CD14-positive monocyte (primary cell): Measurements from ENCODE around the gene FBRS. TPM values are rescaled to one million over a fixed set of nuclear protein-coding genes. Genes with fewer than 3 reads are reported as not detected.
"Not testable (repeated sequence)": the region's sequence is repeated elsewhere in the genome, so short reads cannot be mapped to it uniquely, and the experiment has no call there.

ENCODE experiments used
- DNase-seq, 3 donors: peaks; one replicate each; pipeline ENCODE4 v3.0.0-alpha.2; 2011 to 2022
- H2AFZ ChIP-seq: 2 replicates; pipeline ENCODE4 v1.6.0; 2012; ENCODE audit warnings: mild to moderate bottlenecking, low read depth, low read length, inconsistent platforms; ENCODE audit not compliant: insufficient read depth, poor library complexity, severe bottlenecking
- H3K27ac ChIP-seq, 2 donors: 1 replicate in 1 of 2; 2 replicates in 1 of 2; pipeline ENCODE4 v1.5.1; 2012 to 2013; ENCODE audit warnings: low read length in 2 of 2, control low read depth in 1 of 2, inconsistent platforms in 1 of 2, low read depth in 1 of 2, mild to moderate bottlenecking in 1 of 2
- H3K27me3 ChIP-seq, 2 donors: one replicate each; pipeline versions ENCODE4 v1.6.0 to v1.6.1; 2011 to 2013; ENCODE audit warnings: low read length in 2 of 2; ENCODE audit not compliant: control insufficient read depth in 2 of 2, insufficient read depth in 2 of 2
- H3K36me3 ChIP-seq, 2 donors: replicated peaks in 1 of 2; 1 replicate in 1 of 2; 2 replicates in 1 of 2; pipeline versions ENCODE4 v1.5.1 to v1.6.1; 2012 to 2013; ENCODE audit warnings: low read length in 2 of 2, control low read depth in 1 of 2, inconsistent platforms in 1 of 2, mild to moderate bottlenecking in 1 of 2; ENCODE audit not compliant: insufficient read depth in 2 of 2, control insufficient read depth in 1 of 2
- H3K4me1 ChIP-seq, 2 donors: 1 replicate in 1 of 2; 2 replicates in 1 of 2; pipeline versions ENCODE4 v1.5.1 to v1.6.1; 2012 to 2013; ENCODE audit warnings: low read length in 2 of 2, control low read depth in 1 of 2, inconsistent platforms in 1 of 2, mild to moderate bottlenecking in 1 of 2, moderate library complexity in 1 of 2; ENCODE audit not compliant: insufficient read depth in 2 of 2, control insufficient read depth in 1 of 2
- H3K4me2 ChIP-seq: replicated peaks from 2 replicates; pipeline ENCODE3; 2012; ENCODE audit warnings: low read length, moderate library complexity, mild to moderate bottlenecking; ENCODE audit not compliant: poor library complexity, severe bottlenecking; ENCODE audit errors: extremely low read depth
- H3K4me3 ChIP-seq, 3 experiments: fragments of 200-600 bp in 1 of 3; sonication (generic) in 1 of 3; replicated peaks in 1 of 3; 1 replicate in 2 of 3; 2 replicates in 1 of 3; pipeline ENCODE4 v1.5.1; 2011 to 2013; ENCODE audit warnings: low read length in 3 of 3, mild to moderate bottlenecking in 3 of 3, control low read depth in 2 of 3, low read depth in 2 of 3, inconsistent platforms in 1 of 3, moderate library complexity in 1 of 3
- H3K79me2 ChIP-seq: 2 replicates; pipeline ENCODE4 v1.6.0; 2012; ENCODE audit warnings: mild to moderate bottlenecking, control low read depth, inconsistent platforms, low read length, moderate library complexity; ENCODE audit not compliant: insufficient read depth
- H3K9ac ChIP-seq: 2 replicates; pipeline ENCODE4 v1.6.0; 2017; ENCODE audit warnings: low read length, mild to moderate bottlenecking; ENCODE audit not compliant: insufficient read depth, poor library complexity, severe bottlenecking
- H3K9me3 ChIP-seq, 2 donors: replicated peaks in 1 of 2; 1 replicate in 1 of 2; 2 replicates in 1 of 2; pipeline versions ENCODE4 v1.5.1 to v1.6.1; 2012 to 2013; ENCODE audit warnings: low read length in 2 of 2, control low read depth in 1 of 2; ENCODE audit not compliant: control insufficient read depth in 1 of 2, insufficient read depth in 1 of 2
- H4K20me1 ChIP-seq: 2 replicates; pipeline ENCODE4 v1.6.0; 2012; ENCODE audit warnings: mild to moderate bottlenecking, low read length, control low read depth, moderate library complexity; ENCODE audit not compliant: insufficient read depth
- H3K27ac Mint-ChIP-seq, 7 donors: one replicate each; pipeline ENCODE4 v1.8.0; 2020; ENCODE audit warnings: mild to moderate bottlenecking in 7 of 7, mixed read lengths in 7 of 7, moderate library complexity in 6 of 7, inconsistent platforms in 2 of 7
- H3K27me3 Mint-ChIP-seq, 3 donors: one replicate each; pipeline ENCODE4 v1.8.0; 2021 to 2022; ENCODE audit warnings: low read depth in 3 of 3, mild to moderate bottlenecking in 3 of 3, mixed read lengths in 3 of 3, moderate library complexity in 3 of 3, inconsistent platforms in 1 of 3
- H3K36me3 Mint-ChIP-seq, 2 donors: one replicate each; pipeline ENCODE4 v1.8.0; 2020; ENCODE audit warnings: mixed read lengths in 2 of 2, inconsistent platforms in 1 of 2, mild to moderate bottlenecking in 1 of 2
- H3K4me1 Mint-ChIP-seq: one replicate; pipeline ENCODE4 v1.8.0; 2020; ENCODE audit warnings: mild to moderate bottlenecking, mixed read lengths
- H3K4me3 Mint-ChIP-seq, 2 donors: one replicate each; pipeline ENCODE4 v1.8.0; 2020; ENCODE audit warnings: mild to moderate bottlenecking in 2 of 2, mixed read lengths in 2 of 2, moderate library complexity in 1 of 2
- H3K9me3 Mint-ChIP-seq, 7 donors: one replicate each; pipeline ENCODE4 v1.8.0; 2020 to 2022; ENCODE audit warnings: mixed read lengths in 7 of 7, mild to moderate bottlenecking in 6 of 7, moderate library complexity in 6 of 7, inconsistent platforms in 2 of 7
- CTCF ChIP-seq: fragments of 200-600 bp; IDR thresholded peaks from one replicate; pipeline ENCODE4 v1.8.0; 2022; ENCODE audit warnings: antibody characterized with exemption, mild to moderate bottlenecking
- WGBS: methylation state at CpG from one replicate; pipeline ENCODE4 v1.1.5; 2013; ENCODE audit warnings: missing lambda C conversion rate; ENCODE audit not compliant: insufficient coverage; 5-methylcytosine and 5-hydroxymethylcytosine counted together
- intact Hi-C, 2 donors: fragments of 100-400 bp; cut with micrococcal nuclease; formaldehyde crosslinking; loops; one replicate each; pipeline versions ENCODE4 v1.15.0 to v1.15.1; 2023
- polyA plus RNA-seq, 3 donors: library from polyadenylated mRNA; depleted of rRNA in 1 of 3; unstranded in 2 of 3; stranded (reverse) in 1 of 3; fragments of 300-500 nt in 2 of 3; fragments of >200 nt in 1 of 3; fragmentation: Illumina TruSeq in 2 of 3; gene quantifications; 1 replicate in 2 of 3; 2 replicates in 1 of 3; pipeline ENCODE4 v1.2.3, GENCODE V29; 2012 to 2021

Gene FBRS
- polyA plus RNA-seq, 3 donors, result 1.4 to 44.8 (median 2.1) TPM

- Mint-ChIP-seq H3K36me3 (no peaks in the 10 kb centered on the region), H3K9me3 (no peaks in the 10 kb centered on the region), H3K4me1 (peaks cover 15% of the 10 kb centered on the region), H3K27me3 (peaks cover 0 to 5% (median 0%) of the 10 kb centered on the region in 3 donors), H3K27ac (peak overlapping the region; percentile 96 to 98 (median 98)), H3K4me3 (peak overlapping the region; percentile 86 to 92)
- peak overlapping the region; percentile 93 to 95 for H3K27ac ChIP-seq
- peak overlapping the region; percentile 79 for H3K9ac ChIP-seq
- H2AFZ ChIP-seq, result peak overlapping the region; percentile 75
- intact Hi-C loops, result no loop called here
- TF ChIP-seq CTCF, result no peak
- WGBS, result 64% methylated on average over 3 of the region's 17 CpGs
- H3K79me2 ChIP-seq, result no peaks in the 10 kb centered on the region
- peaks cover 15 to 20% of the 10 kb centered on the region in 2 donors for H3K4me1 ChIP-seq
- no peak for DNase-seq
- peak overlapping the region; percentile 9 to 87 (median 74) for H3K4me3 ChIP-seq
- H3K27me3 ChIP-seq, result no peaks in the 10 kb centered on the region
- no peaks in the 10 kb centered on the region for H3K9me3 ChIP-seq
- H4K20me1 ChIP-seq, result no peaks in the 10 kb centered on the region
- no peaks in the 10 kb centered on the region for H3K36me3 ChIP-seq
- peak overlapping the region; percentile 67 for H3K4me2 ChIP-seq
Measured at GRCh38 chr16:30633526-30633925, 24.7 kb upstream of the FBRS start.

GRCh38 chr16:30636599-30636998, 21.6 kb upstream of the FBRS start:
- Mint-ChIP-seq H3K4me1 (peaks cover 12% of the 10 kb centered on the region), H3K36me3 (no peaks in the 10 kb centered on the region), H3K27me3 (peaks cover 0 to 3% (median 0%) of the 10 kb centered on the region in 3 donors), H3K27ac (peak overlapping the region in 1 of 7 donors; percentile 44), H3K4me3 (no peak overlapping the region), H3K9me3 (no peaks in the 10 kb centered on the region)
- H3K4me3 ChIP-seq, result no peak overlapping the region
- H3K9ac ChIP-seq, result no peak overlapping the region
- no peak for DNase-seq
- H4K20me1 ChIP-seq, result no peaks in the 10 kb centered on the region
- no peaks in the 10 kb centered on the region for H3K36me3 ChIP-seq
- H3K9me3 ChIP-seq, result no peaks in the 10 kb centered on the region
- no peak overlapping the region for H3K27ac ChIP-seq
- no peak overlapping the region for H3K4me2 ChIP-seq
- H3K79me2 ChIP-seq, result no peaks in the 10 kb centered on the region
- 94% methylated on average over 5 of the region's 7 CpGs for WGBS
- TF ChIP-seq CTCF, result no peak
- H3K27me3 ChIP-seq, result no peaks in the 10 kb centered on the region
- H2AFZ ChIP-seq, result no peak overlapping the region
- intact Hi-C loops, result no loop called here
- H3K4me1 ChIP-seq, result peaks cover 12 to 17% of the 10 kb centered on the region in 2 donors

- not testable (repeated sequence) for H3K36me3 Mint-ChIP-seq, H3K27me3 ChIP-seq
Measured at GRCh38 chr16:30637139-30637538, 21.1 kb upstream of the FBRS start.

More at GRCh38 chr16:30637139-30637538, 21.1 kb upstream of the FBRS start:
- H3K4me3 ChIP-seq, H2AFZ ChIP-seq, H3K36me3 ChIP-seq, H3K9me3 ChIP-seq, H4K20me1 ChIP-seq, H3K9me3 Mint-ChIP-seq, intact Hi-C loops, H3K4me2 ChIP-seq, DNase-seq, H3K9ac ChIP-seq, H3K79me2 ChIP-seq, H3K27me3 Mint-ChIP-seq, H3K27ac Mint-ChIP-seq, H3K27ac ChIP-seq, H3K4me3 Mint-ChIP-seq: not testable (repeated sequence)
- peaks cover 12 to 17% of the 10 kb centered on the region in 2 donors for H3K4me1 ChIP-seq
- 96% methylated on average over 4 of the region's 10 CpGs for WGBS
- peaks cover 12% of the 10 kb centered on the region for H3K4me1 Mint-ChIP-seq
